Measurements from ENCODE around the gene BBX.

GRCh38 chr3:107831590-107831989 is 308.8 kb downstream of the BBX start:
- TF ChIP-seq, protein P1, sequence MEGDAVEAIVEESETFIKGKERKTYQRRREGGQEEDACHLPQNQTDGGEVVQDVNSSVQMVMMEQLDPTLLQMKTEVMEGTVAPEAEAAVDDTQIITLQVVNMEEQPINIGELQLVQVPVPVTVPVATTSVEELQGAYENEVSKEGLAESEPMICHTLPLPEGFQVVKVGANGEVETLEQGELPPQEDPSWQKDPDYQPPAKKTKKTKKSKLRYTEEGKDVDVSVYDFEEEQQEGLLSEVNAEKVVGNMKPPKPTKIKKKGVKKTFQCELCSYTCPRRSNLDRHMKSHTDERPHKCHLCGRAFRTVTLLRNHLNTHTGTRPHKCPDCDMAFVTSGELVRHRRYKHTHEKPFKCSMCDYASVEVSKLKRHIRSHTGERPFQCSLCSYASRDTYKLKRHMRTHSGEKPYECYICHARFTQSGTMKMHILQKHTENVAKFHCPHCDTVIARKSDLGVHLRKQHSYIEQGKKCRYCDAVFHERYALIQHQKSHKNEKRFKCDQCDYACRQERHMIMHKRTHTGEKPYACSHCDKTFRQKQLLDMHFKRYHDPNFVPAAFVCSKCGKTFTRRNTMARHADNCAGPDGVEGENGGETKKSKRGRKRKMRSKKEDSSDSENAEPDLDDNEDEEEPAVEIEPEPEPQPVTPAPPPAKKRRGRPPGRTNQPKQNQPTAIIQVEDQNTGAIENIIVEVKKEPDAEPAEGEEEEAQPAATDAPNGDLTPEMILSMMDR (IDR thresholded peaks at IDR 0.05): no peak
- no peak for TF ChIP-seq POLR2AphosphoS5 (IDR thresholded peaks at IDR 0.05)
